Measurements from ENCODE around the gene ACTR10. TPM values are rescaled to one million over a fixed set of nuclear protein-coding genes. Genes with fewer than 3 reads are reported as not detected.

The ACTR10 gene
- polyA plus RNA-seq, 3 donors, result 30.4 to 98.2 (median 53.9) TPM

GRCh38 chr14:58272588-58273372 is 72.8 kb downstream of the ACTR10 start:
- 54 to 79% (median 71%) methylated on average over 4 of the region's 4 CpGs for WGBS, 3 donors
- H3K27ac ChIP-seq (ENCODE audit: low read depth, low read length), result no peak overlapping the region

- no peak overlapping the region for H3K27ac ChIP-seq (ENCODE audit: low read depth, low read length)
Observed at GRCh38 chr14:58274881-58275280, 74.9 kb downstream of the ACTR10 start.

GRCh38 chr14:58275527-58276190 is 75.7 kb downstream of the ACTR10 start:
- H3K27ac ChIP-seq (ENCODE audit: low read depth, low read length), result no peak overlapping the region
- WGBS, 3 donors, result 73 to 85% (median 82%) methylated on average over 2 of the region's 2 CpGs

GRCh38 chr14:58276208-58276607 is 76.3 kb downstream of the ACTR10 start:
- 89 to 93% (median 89%) methylated on average over 1 of the region's 1 CpG for WGBS, 3 donors
- no peak overlapping the region for H3K27ac ChIP-seq (ENCODE audit: low read depth, low read length)

GRCh38 chr14:58278177-58278576 is 78.2 kb downstream of the ACTR10 start:
- WGBS, 3 donors, result 95 to 97% (median 96%) methylated on average over 8 of the region's 8 CpGs
- no peak overlapping the region for H3K27ac ChIP-seq (ENCODE audit: low read depth, low read length)

GRCh38 chr14:58280954-58281787 is 81.2 kb downstream of the ACTR10 start:
- WGBS, 3 donors, result 2 to 35% (median 8%) methylated on average over 4 of the region's 4 CpGs
- no peak overlapping the region for H3K27ac ChIP-seq (ENCODE audit: low read depth, low read length)

- H3K27ac ChIP-seq (ENCODE audit: low read depth, low read length), result peak overlapping the region; percentile 38
Observed at GRCh38 chr14:58281969-58282368, 82.0 kb downstream of the ACTR10 start.

GRCh38 chr14:58282925-58283593 is 83.1 kb downstream of the ACTR10 start:
- 63 to 80% (median 78%) methylated on average over 4 of the region's 4 CpGs for WGBS, 3 donors
- H3K27ac ChIP-seq (ENCODE audit: low read depth, low read length), result no peak overlapping the region

More at GRCh38 chr14:58281969-58282368, 82.0 kb downstream of the ACTR10 start:
- 40 to 73% (median 64%) methylated on average over 3 of the region's 3 CpGs for WGBS, 3 donors

GRCh38 chr14:58283730-58284129 is 83.8 kb downstream of the ACTR10 start:
- H3K27ac ChIP-seq (ENCODE audit: low read depth, low read length), result no peak overlapping the region

- 94 to 98% (median 95%) methylated on average over 4 of the region's 4 CpGs for WGBS, 3 donors
- no peak overlapping the region for H3K27ac ChIP-seq (ENCODE audit: low read depth, low read length)
Observed at GRCh38 chr14:58285132-58285531, 85.2 kb downstream of the ACTR10 start.

Other genes starting within 250 kb of the ACTR10 start
- gene ARMH4, start 47.9 kb upstream of the ACTR10 start, polyA plus RNA-seq, result 1 to 10 TPM in 2 of 3 donors, under 1 TPM in 1; 0.61 to 2.2 (median 1.9) TPM
- gene PSMA3, start 44.7 kb downstream of the ACTR10 start, polyA plus RNA-seq, result 100 to 1,000 TPM in 2 of 3 donors, 10 to 100 TPM in 1; 59.9 to 123 (median 119) TPM
- gene ARID4A, start 98.4 kb downstream of the ACTR10 start, polyA plus RNA-seq, result 10 to 100 TPM in 1 of 3 donors, 1 to 10 TPM in 2; 4.0 to 10.2 (median 6.8) TPM
- gene TOMM20L, start 195.8 kb downstream of the ACTR10 start, polyA plus RNA-seq, result not detected
- 10 to 100 TPM; 39.0 to 61.4 (median 54.9) TPM for gene TIMM9, start 227.4 kb downstream of the ACTR10 start, polyA plus RNA-seq
- 1 to 10 TPM; 2.0 to 4.9 (median 2.6) TPM for gene KIAA0586, start 227.6 kb downstream of the ACTR10 start, polyA plus RNA-seq